Pancreas (tissue), 10 donors: ENCODE data around the gene ZNF805. TPM values are rescaled to one million over a fixed set of nuclear protein-coding genes. Genes with fewer than 3 reads are reported as not detected.
A peak's percentile ranks its signal among the peaks of the same experiment; 100 is the strongest.
"Not testable (repeated sequence)": the region's sequence is repeated elsewhere in the genome, so short reads cannot be mapped to it uniquely, and the experiment has no call there.

Experiments used
- ATAC-seq, 4 donors: fragments of 200-7000 bp; cut with Tn5 transposase; one replicate each; pipeline versions ENCODE4 v1.8.0 to v1.9.1; 2020; ENCODE audit warnings: mild to moderate bottlenecking in 4 of 4, moderate library complexity in 4 of 4
- DNase-seq, 6 donors: peaks; one replicate each; pipeline ENCODE4 v3.0.0-alpha.2; 2020
- FAIRE-seq: peaks from 2 replicates; lab custom pipeline; 2012; peaks lifted over from hg19 to GRCh38; lab: Jason Lieb, UNC
- H3K27ac ChIP-seq, 4 donors: fragments of 200-600 bp; sonication (generic); 1 replicate in 3 of 4; 2 replicates in 1 of 4; pipeline versions ENCODE4 v1.5.0 to v1.8.0; 2020
- H3K27me3 ChIP-seq, 4 donors: fragments of 200-600 bp; one replicate each; pipeline ENCODE4 v1.8.0; 2021
- H3K36me3 ChIP-seq, 3 donors: fragments of 200-600 bp; sonication (generic) in 1 of 3; one replicate each; pipeline versions ENCODE4 v1.5.0 to v1.8.0; 2020 to 2021
- H3K4me1 ChIP-seq, 3 donors: fragments of 200-600 bp; one replicate each; pipeline ENCODE4 v1.8.0; 2021
- H3K4me3 ChIP-seq, 4 donors: fragments of 200-600 bp; sonication (generic) in 2 of 4; one replicate each; pipeline versions ENCODE4 v1.5.0 to v1.8.0; 2020 to 2021
- H3K9me3 ChIP-seq, 4 donors: fragments of 200-600 bp; one replicate each; pipeline ENCODE4 v1.8.0; 2021
- WGBS, 2 donors: extraction: QIAGEN DNeasy Blood & Tissue Kit; methylation state at CpG; one replicate each; pipeline ENCODE4 v1.1.7; 2013; 5-methylcytosine and 5-hydroxymethylcytosine counted together
- intact Hi-C, 3 donors: fragments of 100-400 bp; cut with DNase I; formaldehyde crosslinking; loops; one replicate each; pipeline versions ENCODE4 v1.11.1 to v1.14.2; 2022
- polyA plus RNA-seq, 2 donors: library from polyadenylated mRNA; stranded (reverse); fragments of 200-250 nt; gene quantifications; one replicate each; pipeline ENCODE4 v1.2.3, GENCODE V29; 2013
- total RNA-seq, 6 donors: library from RNA; stranded (reverse); fragmentation: NEBNext Ultra II Directional in 4 of 6; extraction: Animal tissue kit (Norgen Biotek cat#: 25700) in 4 of 6; gene quantifications; one replicate each; pipeline versions ENCODE4 v1.2.1 to v1.2.4, GENCODE V29; 2021 to 2023
- TF ChIP-seq, protein P1 (sequence below), 4 donors: fragments of 200-600 bp; sonication (generic) in 3 of 4; IDR thresholded peaks; one replicate each; pipeline versions ENCODE4 v1.5.0 to v1.8.0; 2021; ENCODE audit warnings: antibody characterized with exemption in 4 of 4
- donor health status: healthy with polysubstance abuse.
- donor health status: DM: no; HTN: no; CAD: no; lungs with moderate emphysema.
- donor health status: DM: no; HTN: no; CAD: no.
- donor health status: control.
- donor health status: control.
- donor health status: Bipolar disorder and iron deficiency.
- donor health status: DM: yes; HTN: yes; CAD: no.
- donor health status: DM: no; HTN: no; CAD: no.
- donor health status: DM: no; HTN: no; CAD: no.
- donor health status: DM: yes; HTN: yes; CAD: no.

The ZNF805 gene
- total RNA-seq (1 to 10 TPM; 4.1 to 8.9 (median 5.2) TPM), polyA plus RNA-seq (under 1 TPM; 0.75 to 0.95 TPM)

DNA sequence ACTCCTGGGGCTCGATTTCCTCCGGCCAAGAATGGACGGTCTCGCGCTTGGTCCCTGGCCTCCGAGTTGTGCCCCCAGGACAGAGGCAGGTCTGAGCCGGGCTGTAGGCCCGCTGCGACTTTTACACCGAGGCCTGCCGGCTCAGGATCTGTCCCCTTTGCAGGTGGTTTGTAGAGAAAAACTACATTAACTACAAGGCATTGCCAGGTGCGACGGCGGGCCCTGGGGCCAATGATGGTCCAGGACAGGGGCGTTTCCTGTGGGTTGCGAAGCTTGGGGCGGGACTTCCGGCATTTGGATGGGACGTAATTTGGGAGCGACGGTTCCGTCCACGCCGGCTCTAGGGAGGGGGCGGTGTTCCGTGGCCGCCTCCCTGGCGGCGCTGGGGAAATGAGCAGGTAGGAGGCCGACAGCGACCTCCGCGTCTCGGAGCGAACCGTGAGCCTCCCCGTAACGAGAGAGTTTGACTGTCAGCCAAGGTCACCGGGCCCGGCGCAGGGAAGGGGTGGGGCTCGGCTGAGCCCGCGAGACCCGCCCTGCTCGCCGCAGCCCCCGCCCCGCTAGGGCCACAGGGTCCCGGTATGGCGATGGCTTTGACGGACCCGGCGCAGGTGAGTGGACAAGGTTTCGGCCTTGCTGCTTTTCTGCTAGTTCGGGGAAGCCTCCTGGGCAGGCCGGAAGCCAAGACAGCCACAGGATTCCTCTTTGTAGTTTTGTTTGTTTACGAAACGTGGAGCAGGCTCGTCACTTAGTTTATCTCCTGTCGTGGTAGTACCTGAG lies at the start of gene ZNF805:
Gene ZNF805, plus strand, starts transcription at position 322 of the 780 bp plus-strand sequence. Its CDS starts 260 bp downstream, at position 582.
- peak; percentile 86 for FAIRE-seq

DNA sequence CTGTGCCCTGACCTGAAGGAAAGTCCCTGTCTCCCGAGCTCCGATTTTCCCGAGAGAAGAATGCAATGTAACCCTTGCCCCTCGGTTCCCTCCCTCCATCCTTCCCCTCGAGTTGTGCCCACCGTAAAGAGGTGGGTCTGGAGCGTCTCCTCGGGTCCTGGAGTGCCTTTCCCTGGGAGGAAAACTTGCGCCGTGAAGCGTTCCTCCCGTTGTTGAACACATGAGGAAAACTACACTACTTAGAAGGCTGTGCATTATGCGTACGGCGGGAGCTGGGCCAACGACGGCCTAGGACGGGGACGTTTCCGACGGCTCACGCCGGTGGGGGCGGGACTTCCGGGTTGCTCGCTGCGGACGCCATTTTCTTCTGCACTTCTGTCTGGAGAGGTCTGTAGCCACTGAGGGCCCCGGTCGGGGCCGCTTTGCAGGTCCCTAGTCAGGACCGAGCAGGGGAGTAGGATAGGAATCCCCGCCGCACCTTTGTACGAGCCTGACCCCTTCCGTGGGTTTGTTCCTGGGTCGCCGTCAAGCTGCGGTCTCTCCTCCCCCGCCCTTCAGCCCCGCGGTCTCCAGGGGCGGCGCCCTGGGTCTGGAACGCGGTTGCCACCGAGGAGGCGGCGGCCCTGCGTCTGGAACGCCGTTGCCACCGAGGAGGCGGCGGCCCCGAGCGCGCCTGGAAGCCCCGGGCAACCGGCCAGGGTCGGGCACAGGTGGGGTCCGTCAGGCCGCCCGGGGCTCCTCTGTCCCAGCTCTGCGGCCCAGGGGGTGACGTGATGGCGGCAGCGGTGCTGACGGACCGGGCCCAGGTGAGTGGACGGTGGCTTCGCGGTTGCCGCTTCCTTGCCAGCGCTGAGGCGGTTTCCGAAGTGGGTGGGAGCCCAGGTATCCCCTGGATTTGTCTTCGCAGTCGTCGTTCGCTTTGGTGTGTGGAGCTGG lies 49.0 kb upstream of the ZNF805 start, which contains the start of gene ZNF264:
Gene ZNF264, plus strand, starts transcription at position 360 of the 936 bp plus-strand sequence. Its CDS starts 414 bp downstream, at position 774.
- Histone ChIP-seq H3K4me1 (peaks cover 3 to 11% (median 6%) of the 10 kb centered on the region in 3 donors), H3K4me3 (peak within 1 kb of the TSS; percentile 94 to 100 (median 98)), H3K27ac (peak within 1 kb of the TSS; percentile 58 to 89 (median 80)), H3K9me3 (no peaks in the 10 kb centered on the region), H3K36me3 (peaks cover 4 to 27% (median 19%) of the 10 kb centered on the region in 3 donors), H3K27me3 (no peaks in the 10 kb centered on the region)
- WGBS, 2 donors, result 1% methylated on average over 71 to 81 of the region's 81 CpGs
- DNase-seq (peak; percentile 86 to 95 (median 91)), FAIRE-seq (no peak), ATAC-seq (peak; percentile 98 to 99 (median 99))
- intact Hi-C loops, result no loop called here
- TF ChIP-seq, protein P1, sequence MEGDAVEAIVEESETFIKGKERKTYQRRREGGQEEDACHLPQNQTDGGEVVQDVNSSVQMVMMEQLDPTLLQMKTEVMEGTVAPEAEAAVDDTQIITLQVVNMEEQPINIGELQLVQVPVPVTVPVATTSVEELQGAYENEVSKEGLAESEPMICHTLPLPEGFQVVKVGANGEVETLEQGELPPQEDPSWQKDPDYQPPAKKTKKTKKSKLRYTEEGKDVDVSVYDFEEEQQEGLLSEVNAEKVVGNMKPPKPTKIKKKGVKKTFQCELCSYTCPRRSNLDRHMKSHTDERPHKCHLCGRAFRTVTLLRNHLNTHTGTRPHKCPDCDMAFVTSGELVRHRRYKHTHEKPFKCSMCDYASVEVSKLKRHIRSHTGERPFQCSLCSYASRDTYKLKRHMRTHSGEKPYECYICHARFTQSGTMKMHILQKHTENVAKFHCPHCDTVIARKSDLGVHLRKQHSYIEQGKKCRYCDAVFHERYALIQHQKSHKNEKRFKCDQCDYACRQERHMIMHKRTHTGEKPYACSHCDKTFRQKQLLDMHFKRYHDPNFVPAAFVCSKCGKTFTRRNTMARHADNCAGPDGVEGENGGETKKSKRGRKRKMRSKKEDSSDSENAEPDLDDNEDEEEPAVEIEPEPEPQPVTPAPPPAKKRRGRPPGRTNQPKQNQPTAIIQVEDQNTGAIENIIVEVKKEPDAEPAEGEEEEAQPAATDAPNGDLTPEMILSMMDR (IDR thresholded peaks at IDR 0.05), result no peak

More for the DNA sequence above, at the start of gene ZNF805:
- intact Hi-C loops, result no loop called here
- Histone ChIP-seq H3K27ac (peak within 1 kb of the TSS; percentile 64 to 82 (median 78)), H3K36me3 (peaks cover 0 to 12% (median 0%) of the 10 kb centered on the region in 3 donors), H3K4me1 (peaks cover 11 to 15% (median 14%) of the 10 kb centered on the region in 3 donors), H3K4me3 (peak within 1 kb of the TSS; percentile 64 to 93 (median 84)), H3K9me3 (no peaks in the 10 kb centered on the region), H3K27me3 (no peaks in the 10 kb centered on the region)
- TF ChIP-seq, protein P1 (IDR thresholded peaks at IDR 0.05), result no peak
- ATAC-seq (peak; percentile 98 to 99 (median 99)), DNase-seq (peak; percentile 93 to 98 (median 95))
- 0% methylated on average over 56 to 61 of the region's 61 CpGs for WGBS, 2 donors

- Histone ChIP-seq H3K36me3 (peaks cover 4 to 31% (median 25%) of the 10 kb centered on the region in 3 donors), H3K4me1 (peaks cover 3 to 11% (median 6%) of the 10 kb centered on the region in 3 donors), H3K27ac (peak overlapping the region; percentile 58 to 89 (median 80)), H3K9me3 (no peaks in the 10 kb centered on the region), H3K27me3 (no peaks in the 10 kb centered on the region), H3K4me3 (peak overlapping the region; percentile 94 to 100 (median 98))
- TF ChIP-seq, protein P1 (IDR thresholded peaks at IDR 0.05), result no peak
- DNase-seq (no peak), FAIRE-seq (no peak), ATAC-seq (peak; percentile 7 to 27 (median 14))
- WGBS, 2 donors, result 5% methylated on average over 9 of the region's 9 CpGs
- intact Hi-C loops, result no loop called here
Measured at GRCh38 chr19:57192077-57192420, 48.4 kb upstream of the ZNF805 start.

DNA sequence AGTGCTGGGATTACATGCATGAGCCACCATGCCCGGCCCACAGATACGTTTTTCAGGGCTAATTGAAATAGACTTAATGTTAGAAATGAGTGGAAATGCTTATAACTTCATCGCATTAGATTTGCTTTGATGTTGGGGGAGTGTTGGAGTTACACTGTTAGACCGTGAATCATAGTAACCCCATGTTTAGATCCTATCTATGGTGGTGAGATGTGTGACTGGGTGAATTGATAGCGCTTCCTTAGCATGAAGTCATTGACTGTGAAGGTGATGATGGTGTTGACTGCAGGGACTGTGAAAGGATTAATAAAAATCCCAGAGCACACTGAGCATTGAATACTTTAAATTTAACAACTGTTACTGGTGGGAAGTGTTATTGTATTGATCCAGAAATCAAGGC lies 47.4 kb upstream of the ZNF805 start:
- ATAC-seq, result no peak
- TF ChIP-seq, protein P1 (IDR thresholded peaks at IDR 0.05), result no peak
- intact Hi-C loops, result no loop called here
- H3K4me3 ChIP-seq, result peak overlapping the region in 2 of 4 donors; percentile 94 to 98
- H3K27me3 ChIP-seq, result no peaks in the 10 kb centered on the region
- DNase-seq, result no peak
- peaks cover 4 to 31% (median 29%) of the 10 kb centered on the region in 3 donors for H3K36me3 ChIP-seq
- 81 to 89% methylated on average over 5 of the region's 5 CpGs for WGBS, 2 donors
- H3K4me1 ChIP-seq, result peaks cover 3 to 11% (median 6%) of the 10 kb centered on the region in 3 donors
- no peaks in the 10 kb centered on the region for H3K9me3 ChIP-seq
- no peak for FAIRE-seq
- H3K27ac ChIP-seq, result no peak overlapping the region

GRCh38 chr19:57197874-57198273 lies 42.6 kb upstream of the ZNF805 start:
- ATAC-seq, intact Hi-C loops, H3K4me1 ChIP-seq, H3K4me3 ChIP-seq, H3K27me3 ChIP-seq, H3K27ac ChIP-seq, H3K9me3 ChIP-seq, DNase-seq, FAIRE-seq: not testable (repeated sequence)
- peaks cover 4 to 31% (median 29%) of the 10 kb centered on the region in 3 donors for H3K36me3 ChIP-seq
- WGBS, 2 donors, result 97% methylated on average over 6 of the region's 6 CpGs
